AG09309 (cell line): ENCODE results near the gene ATL2.

Experiments used
- DNase-seq: peaks from one replicate; pipeline ENCODE4 v3.0.0-alpha.2; 2010; ENCODE audit warnings: low read depth
- H3K4me3 ChIP-seq: 2 replicates; pipeline ENCODE4 v1.5.1; 2011; ENCODE audit warnings: mild to moderate bottlenecking, low read depth, low read length, moderate library complexity; ENCODE audit not compliant: control insufficient read depth
- CTCF ChIP-seq: IDR thresholded peaks from 2 replicates; pipeline ENCODE4 v1.5.1; 2011; ENCODE audit warnings: mild to moderate bottlenecking, low read depth, low read length, inconsistent platforms; ENCODE audit not compliant: insufficient read depth, control insufficient read depth; ENCODE audit errors: missing control alignments

ATL2 gene

GRCh38 chr2:38377050-38377828, at the start of gene ATL2:
ATL2 (minus strand) TSS chr2:38377273; CDS start chr2:38377260, 13 bp downstream.
- TF ChIP-seq CTCF = no peak
- peak within 1 kb of the TSS; percentile 96 for H3K4me3 ChIP-seq
- DNase-seq = peak; percentile 64

- DNase-seq = no peak
- no peak overlapping the region for H3K4me3 ChIP-seq
- no peak for TF ChIP-seq CTCF
Observed at GRCh38 chr2:38423763-38424162, 46.7 kb upstream of the ATL2 start.

- DNase-seq = no peak
- no peak for TF ChIP-seq CTCF
- no peak overlapping the region for H3K4me3 ChIP-seq
Observed at GRCh38 chr2:38421274-38422056, 44.4 kb upstream of the ATL2 start.

GRCh38 chr2:38419499-38419898, 42.4 kb upstream of the ATL2 start:
- no peak overlapping the region for H3K4me3 ChIP-seq
- no peak for DNase-seq
- no peak for TF ChIP-seq CTCF

- DNase-seq = no peak
- TF ChIP-seq CTCF = no peak
- H3K4me3 ChIP-seq = no peak overlapping the region
Observed at GRCh38 chr2:38418735-38419134, 41.7 kb upstream of the ATL2 start.

- no peak for DNase-seq
- TF ChIP-seq CTCF = no peak
- no peak overlapping the region for H3K4me3 ChIP-seq
Observed at GRCh38 chr2:38417745-38418689, 40.9 kb upstream of the ATL2 start.
